Effector memory CD4-positive, alpha-beta T cell (primary cell): Measurements from ENCODE around the gene GNAS-AS1.

Experiments
- DNase-seq, 3 donors: peaks; one replicate each; pipeline ENCODE4 v3.0.0-alpha.2; 2020
- H3K27ac ChIP-seq: 2 replicates; pipeline ENCODE4 v1.7.0; 2013; ENCODE audit warnings: mild to moderate bottlenecking, low read length, moderate library complexity; ENCODE audit not compliant: insufficient read depth, poor library complexity, severe bottlenecking
- H3K27me3 ChIP-seq: replicated peaks from 2 replicates; pipeline ENCODE4 v1.7.0; 2013; ENCODE audit warnings: mild to moderate bottlenecking, low read length; ENCODE audit not compliant: insufficient read depth, control insufficient read depth, poor library complexity, severe bottlenecking
- H3K36me3 ChIP-seq: 2 replicates; pipeline ENCODE4 v1.7.0; 2013; ENCODE audit warnings: mild to moderate bottlenecking, low read length, moderate library complexity; ENCODE audit not compliant: control insufficient read depth, insufficient read depth
- H3K4me1 ChIP-seq: 2 replicates; pipeline ENCODE4 v1.7.0; 2013; ENCODE audit warnings: low read length, mild to moderate bottlenecking; ENCODE audit not compliant: control insufficient read depth, insufficient read depth, poor library complexity, severe bottlenecking
- H3K4me3 ChIP-seq: 2 replicates; pipeline ENCODE4 v1.7.0; 2013; ENCODE audit warnings: low read length, low read depth, mild to moderate bottlenecking; ENCODE audit not compliant: insufficient read depth, poor library complexity, severe bottlenecking
- H3K9me3 ChIP-seq: 2 replicates; pipeline ENCODE4 v1.7.0; 2013; ENCODE audit warnings: mild to moderate bottlenecking, low read length, moderate library complexity; ENCODE audit not compliant: control insufficient read depth

The GNAS-AS1 gene

DNA sequence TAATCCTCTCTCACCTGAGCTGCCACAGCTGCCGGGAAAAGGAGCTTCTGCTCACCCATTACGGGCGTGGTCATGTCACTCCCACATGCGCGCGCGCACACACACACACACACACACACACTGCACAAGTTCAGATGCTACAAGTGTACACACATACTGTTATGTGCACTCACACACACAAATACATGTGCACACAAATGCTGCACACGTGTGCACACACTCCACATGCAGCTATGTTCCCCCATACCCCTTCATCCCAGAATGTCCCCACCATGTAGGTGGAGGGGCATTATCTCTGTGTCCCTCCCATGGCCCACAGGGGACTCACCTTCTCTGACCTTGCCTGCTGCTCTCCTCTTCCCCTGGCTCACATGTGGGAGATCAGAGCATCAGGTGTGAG is 37.3 kb downstream of the GNAS-AS1 start:
- DNase-seq = no peak
- H3K4me1 ChIP-seq = no peaks in the 10 kb centered on the region
- H3K36me3 ChIP-seq = no peaks in the 10 kb centered on the region
- no peaks in the 10 kb centered on the region for H3K27me3 ChIP-seq
- H3K4me3 ChIP-seq = no peak overlapping the region
- H3K9me3 ChIP-seq = no peaks in the 10 kb centered on the region
- no peak overlapping the region for H3K27ac ChIP-seq

- H3K27me3 ChIP-seq = no peaks in the 10 kb centered on the region
- no peak for DNase-seq
- no peak overlapping the region for H3K27ac ChIP-seq
- H3K36me3 ChIP-seq = no peaks in the 10 kb centered on the region
- H3K4me3 ChIP-seq = no peak overlapping the region
- no peaks in the 10 kb centered on the region for H3K4me1 ChIP-seq
- H3K9me3 ChIP-seq = no peaks in the 10 kb centered on the region
These were observed 39.4 kb downstream of the GNAS-AS1 start for GRCh38 chr20:58811334-58811733.

DNA sequence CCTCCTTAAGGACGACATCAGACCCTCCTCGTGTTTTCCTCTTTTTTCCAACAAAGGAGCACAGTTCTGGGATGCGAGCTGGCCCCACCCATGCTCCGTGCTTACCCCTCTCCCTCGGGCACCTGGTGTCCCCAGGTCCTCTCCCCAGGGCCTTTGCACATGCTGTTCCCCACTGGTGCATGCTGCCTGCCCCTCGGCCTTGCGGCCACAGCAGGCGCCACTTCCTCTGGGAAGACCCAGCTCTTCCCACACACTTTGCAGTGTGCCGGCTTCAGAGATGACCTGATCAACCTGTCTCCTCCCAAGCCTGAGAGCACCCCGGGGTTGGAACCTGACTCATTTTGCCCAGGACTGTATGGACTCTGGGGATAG is 39.8 kb downstream of the GNAS-AS1 start:
- H3K4me1 ChIP-seq = no peaks in the 10 kb centered on the region
- no peaks in the 10 kb centered on the region for H3K9me3 ChIP-seq
- no peak overlapping the region for H3K4me3 ChIP-seq
- H3K27ac ChIP-seq = no peak overlapping the region
- DNase-seq = no peak
- H3K27me3 ChIP-seq = no peaks in the 10 kb centered on the region
- no peaks in the 10 kb centered on the region for H3K36me3 ChIP-seq

DNA sequence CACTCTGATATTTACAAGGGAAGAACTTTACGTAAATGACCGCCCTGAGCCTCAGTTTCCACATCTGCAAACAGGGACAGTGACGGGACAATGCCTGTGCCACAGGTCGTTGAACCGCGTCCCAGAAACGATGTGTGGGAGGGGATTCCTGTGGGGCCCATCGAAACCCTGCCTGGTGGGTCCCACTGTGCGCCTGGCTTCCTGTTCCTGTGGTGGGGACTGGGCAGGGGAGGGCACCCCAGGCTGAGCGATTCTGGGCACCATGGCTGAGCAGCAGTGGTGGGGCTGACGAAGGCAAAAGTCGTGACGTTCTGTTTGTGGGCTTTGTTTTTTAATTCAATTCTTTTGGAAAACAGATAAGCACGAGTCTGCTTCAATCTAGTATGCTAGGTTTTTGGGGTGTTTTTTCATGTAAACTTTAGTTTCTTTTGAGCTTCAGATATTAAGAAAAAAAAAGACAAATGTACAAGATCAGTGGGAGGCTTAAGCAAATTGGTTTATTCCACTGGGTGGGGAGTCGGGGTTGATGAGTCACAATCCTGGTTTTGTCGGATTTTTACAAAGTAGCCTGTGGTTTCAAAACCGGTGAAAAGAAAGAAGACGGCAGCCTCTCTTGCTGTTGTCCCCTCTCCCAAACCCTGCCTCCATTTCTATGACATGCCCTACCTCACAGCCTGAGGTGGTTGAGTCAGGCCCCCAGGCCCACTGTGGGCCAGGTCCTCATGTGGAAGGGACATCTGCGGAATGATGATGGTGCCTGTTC is 40.4 kb downstream of the GNAS-AS1 start:
- no peak for DNase-seq

GRCh38 chr20:58808271-58809046 is 42.2 kb downstream of the GNAS-AS1 start:
- H3K4me1 ChIP-seq = no peaks in the 10 kb centered on the region
- H3K27me3 ChIP-seq = no peaks in the 10 kb centered on the region
- no peak overlapping the region for H3K27ac ChIP-seq
- DNase-seq = no peak
- no peak overlapping the region for H3K4me3 ChIP-seq
- no peaks in the 10 kb centered on the region for H3K36me3 ChIP-seq
- H3K9me3 ChIP-seq = no peaks in the 10 kb centered on the region

More for the DNA sequence above, 40.4 kb downstream of the GNAS-AS1 start:
- Histone ChIP-seq H3K4me3 (no peak overlapping the region), H3K27ac (no peak overlapping the region), H3K9me3 (no peaks in the 10 kb centered on the region), H3K4me1 (no peaks in the 10 kb centered on the region), H3K27me3 (no peaks in the 10 kb centered on the region), H3K36me3 (no peaks in the 10 kb centered on the region)

- Histone ChIP-seq H3K4me1 (no peaks in the 10 kb centered on the region), H3K36me3 (no peaks in the 10 kb centered on the region), H3K9me3 (no peaks in the 10 kb centered on the region), H3K27me3 (no peaks in the 10 kb centered on the region), H3K27ac (no peak overlapping the region), H3K4me3 (no peak overlapping the region)
- no peak for DNase-seq
These were observed 42.9 kb downstream of the GNAS-AS1 start for GRCh38 chr20:58807801-58808200.

DNA sequence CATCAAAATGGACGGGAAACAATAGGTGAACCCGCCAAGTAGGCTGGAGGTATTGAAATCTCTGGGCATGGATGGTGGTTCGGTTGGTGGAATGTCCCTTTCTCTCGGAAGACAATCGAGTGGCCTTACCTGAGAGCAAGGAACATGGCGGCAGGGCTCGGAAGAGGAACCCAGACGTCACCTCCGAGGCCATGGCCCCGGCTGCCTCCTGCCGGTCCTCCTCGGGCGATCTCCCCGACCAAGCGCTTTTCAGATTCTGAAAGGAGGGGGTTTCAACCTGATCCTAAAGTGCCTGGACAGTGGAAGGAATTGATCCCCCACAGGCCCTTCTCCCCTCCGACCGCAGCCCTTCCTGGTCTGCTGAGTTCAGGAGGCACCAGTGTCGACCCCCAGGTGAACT is 47.2 kb downstream of the GNAS-AS1 start:
- Histone ChIP-seq H3K36me3 (no peaks in the 10 kb centered on the region), H3K27me3 (no peaks in the 10 kb centered on the region), H3K4me1 (no peaks in the 10 kb centered on the region), H3K9me3 (no peaks in the 10 kb centered on the region), H3K4me3 (no peak overlapping the region), H3K27ac (no peak overlapping the region)
- DNase-seq = no peak

DNA sequence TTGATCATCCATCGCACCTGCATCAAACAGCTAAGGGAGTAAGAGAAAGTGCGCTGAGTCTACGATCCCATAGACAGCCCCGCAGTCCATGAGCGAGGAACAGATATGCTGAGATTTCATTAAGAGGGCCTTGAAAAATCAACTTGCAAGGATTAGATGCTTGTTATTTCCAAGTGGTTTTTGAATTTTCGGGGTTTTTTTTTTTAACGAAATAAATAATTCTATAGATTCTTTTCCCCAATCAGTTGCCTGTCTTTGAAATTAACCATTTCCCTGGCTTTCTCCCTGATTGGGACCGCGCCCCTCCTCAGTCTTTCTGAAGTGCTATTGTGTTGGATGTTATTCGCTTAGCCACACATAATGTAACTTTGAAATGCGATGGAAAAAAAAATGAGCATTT is 48.6 kb downstream of the GNAS-AS1 start:
- H3K27me3 ChIP-seq = no peaks in the 10 kb centered on the region

GRCh38 chr20:58800134-58800871 is 50.4 kb downstream of the GNAS-AS1 start:
- no peaks in the 10 kb centered on the region for H3K36me3 ChIP-seq
- DNase-seq = no peak
- H3K4me1 ChIP-seq = no peaks in the 10 kb centered on the region
- H3K9me3 ChIP-seq = no peaks in the 10 kb centered on the region
- no peak overlapping the region for H3K27ac ChIP-seq
- H3K27me3 ChIP-seq = peaks cover under 1% of the 10 kb centered on the region
- H3K4me3 ChIP-seq = no peak overlapping the region

More for the DNA sequence above, 48.6 kb downstream of the GNAS-AS1 start:
- no peaks in the 10 kb centered on the region for H3K9me3 ChIP-seq
- no peak for DNase-seq
- no peaks in the 10 kb centered on the region for H3K36me3 ChIP-seq
- no peak overlapping the region for H3K4me3 ChIP-seq
- no peaks in the 10 kb centered on the region for H3K4me1 ChIP-seq
- no peak overlapping the region for H3K27ac ChIP-seq
